ENCODE results near the gene DIP2C.
"Not testable (repeated sequence)": the region's sequence is repeated elsewhere in the genome, so short reads cannot be mapped to it uniquely, and the experiment has no call there.

The DIP2C gene

DNA sequence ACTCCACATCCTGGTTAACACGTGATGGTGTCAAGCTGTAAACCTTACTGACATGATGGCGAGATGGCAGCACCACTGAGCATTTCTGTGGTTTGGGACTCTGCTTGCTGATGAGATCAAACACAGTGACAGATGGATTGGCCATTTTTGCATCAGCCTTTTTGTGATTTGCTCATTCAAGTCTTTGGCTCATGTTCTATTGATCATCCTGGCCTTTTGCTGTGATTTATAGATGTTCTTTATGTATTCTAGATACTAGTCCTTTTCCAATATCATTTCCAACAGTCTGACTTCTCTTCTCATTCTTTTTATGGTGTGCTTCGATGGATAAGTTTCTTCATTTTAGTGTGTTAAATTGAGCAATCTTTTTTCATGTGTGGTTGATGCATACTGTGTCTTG is 24.7 kb upstream of the DIP2C start:
- Mint-ChIP-seq H3K36me3 (peaks cover 4% of the 10 kb centered on the region), H3K9me3 (ENCODE audit: low read depth) (peaks cover 10% of the 10 kb centered on the region), H3K4me1 (ENCODE audit: low read depth) (no peaks in the 10 kb centered on the region), H3K27ac (no peak overlapping the region), H3K27me3 (peaks cover 6% of the 10 kb centered on the region), H3K4me3 (no peak overlapping the region)

DNA sequence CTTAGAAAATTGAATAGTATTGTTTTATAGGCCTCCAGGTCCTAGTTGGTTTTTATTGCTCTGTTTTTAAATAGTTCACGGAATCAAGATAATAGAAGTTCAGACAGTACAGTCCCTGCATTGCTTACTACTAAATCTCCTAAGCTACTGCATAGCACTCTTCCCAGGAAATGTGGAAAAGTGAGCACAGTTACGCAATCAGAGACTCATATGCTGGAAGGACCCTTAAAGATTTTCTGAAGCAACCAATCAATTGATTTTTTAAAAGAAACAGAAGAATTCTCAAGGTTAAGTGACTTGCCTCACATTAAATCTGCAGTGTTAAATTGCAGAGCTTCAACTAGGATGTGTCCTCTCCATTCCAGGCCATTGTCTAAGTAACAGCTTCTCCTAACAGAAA is 23.1 kb upstream of the DIP2C start:
- Mint-ChIP-seq H3K4me3 (no peak overlapping the region), H3K27me3 (peaks cover 7% of the 10 kb centered on the region), H3K27ac (no peak overlapping the region), H3K4me1 (ENCODE audit: low read depth) (no peaks in the 10 kb centered on the region), H3K9me3 (ENCODE audit: low read depth) (peaks cover 10% of the 10 kb centered on the region), H3K36me3 (peaks cover 4% of the 10 kb centered on the region)

- Mint-ChIP-seq H3K9me3 (ENCODE audit: low read depth) (peaks cover 10% of the 10 kb centered on the region), H3K4me3 (no peak overlapping the region), H3K27ac (no peak overlapping the region), H3K4me1 (ENCODE audit: low read depth) (no peaks in the 10 kb centered on the region), H3K27me3 (peaks cover 9% of the 10 kb centered on the region), H3K36me3 (peaks cover 4% of the 10 kb centered on the region)
Measured at GRCh38 chr10:712089-712488, 22.6 kb upstream of the DIP2C start.

DNA sequence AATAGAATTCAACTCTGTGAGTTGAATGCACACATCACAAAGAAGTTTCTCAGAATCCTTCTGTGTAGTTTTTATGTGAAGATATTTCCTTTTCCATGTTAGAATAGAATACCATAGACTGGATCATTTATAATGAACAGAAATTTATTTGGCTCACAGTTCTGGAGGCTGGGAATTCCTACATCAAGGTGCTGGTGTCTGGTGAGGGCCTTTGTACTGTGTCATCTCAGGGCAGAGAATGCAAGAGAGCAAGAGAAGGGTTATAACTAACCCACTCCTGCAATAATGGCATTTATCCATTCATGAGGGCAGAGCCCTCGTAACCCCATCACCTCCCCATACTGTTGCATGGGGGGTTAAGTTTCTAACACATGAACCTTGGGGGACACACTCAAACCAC is 18.4 kb upstream of the DIP2C start:
- Mint-ChIP-seq H3K27ac (no peak overlapping the region), H3K9me3 (ENCODE audit: low read depth) (no peaks in the 10 kb centered on the region), H3K27me3 (peaks cover 12% of the 10 kb centered on the region), H3K4me1 (ENCODE audit: low read depth) (no peaks in the 10 kb centered on the region), H3K36me3 (no peaks in the 10 kb centered on the region), H3K4me3 (no peak overlapping the region)

GRCh38 chr10:707456-707855 is 18.0 kb upstream of the DIP2C start:
- Mint-ChIP-seq H3K27me3 (peaks cover 14% of the 10 kb centered on the region), H3K27ac (no peak overlapping the region), H3K4me3 (no peak overlapping the region), H3K36me3 (no peaks in the 10 kb centered on the region), H3K9me3 (ENCODE audit: low read depth) (no peaks in the 10 kb centered on the region), H3K4me1 (ENCODE audit: low read depth) (no peaks in the 10 kb centered on the region)

GRCh38 chr10:703118-703517 is 13.7 kb upstream of the DIP2C start:
- Mint-ChIP-seq H3K27me3 (peaks cover 19% of the 10 kb centered on the region), H3K27ac (no peak overlapping the region), H3K36me3 (no peaks in the 10 kb centered on the region), H3K4me1 (ENCODE audit: low read depth) (no peaks in the 10 kb centered on the region), H3K9me3 (ENCODE audit: low read depth) (no peaks in the 10 kb centered on the region), H3K4me3 (no peak overlapping the region)

- not testable (repeated sequence) for H3K27ac Mint-ChIP-seq; H3K36me3 Mint-ChIP-seq; H3K4me3 Mint-ChIP-seq; H3K4me1 Mint-ChIP-seq (ENCODE audit: low read depth); H3K9me3 Mint-ChIP-seq (ENCODE audit: low read depth)
- H3K27me3 Mint-ChIP-seq: peaks cover 24% of the 10 kb centered on the region
Measured at GRCh38 chr10:700183-700582, 10.7 kb upstream of the DIP2C start.

DNA sequence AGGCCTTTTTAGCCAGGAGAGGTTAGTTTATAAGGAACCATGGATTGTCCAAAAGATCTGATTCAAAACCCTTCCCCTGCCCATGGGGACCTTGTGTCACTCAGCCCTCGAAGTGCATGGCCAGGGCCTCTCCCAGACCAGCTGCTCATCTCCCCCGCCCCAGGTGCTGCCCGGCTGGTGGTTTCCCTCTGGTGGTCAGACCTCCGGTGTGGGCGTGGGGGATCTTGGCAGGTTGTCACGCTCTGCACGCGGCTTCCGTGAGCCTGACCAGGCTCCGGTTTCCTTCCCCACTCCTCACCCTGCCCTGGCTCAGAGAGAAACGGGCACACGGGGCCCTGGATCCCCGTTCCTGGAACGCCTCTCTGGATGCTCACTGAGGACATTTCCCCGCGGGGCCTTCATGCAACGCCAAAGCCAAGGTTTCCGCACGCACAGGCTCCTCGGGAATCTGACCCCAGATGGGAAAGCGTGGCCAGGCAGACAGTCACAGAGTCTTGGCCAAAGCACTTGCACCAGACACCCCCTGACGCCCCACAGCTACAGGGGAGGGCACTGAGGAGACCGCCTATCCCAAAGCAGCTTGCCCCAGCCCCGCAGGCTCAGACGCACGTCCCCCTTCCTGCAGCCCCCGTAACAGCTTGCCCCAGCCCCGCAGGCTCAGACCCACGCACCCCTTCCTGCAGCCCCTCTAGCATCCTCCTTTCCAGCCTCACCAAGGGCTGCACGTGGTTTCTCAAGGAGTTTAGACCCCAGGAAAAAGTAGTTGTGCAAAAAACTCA is 7.8 kb upstream of the DIP2C start:
- Mint-ChIP-seq H3K4me3 (no peak overlapping the region), H3K27me3 (peaks cover 24% of the 10 kb centered on the region), H3K4me1 (ENCODE audit: low read depth) (no peaks in the 10 kb centered on the region), H3K36me3 (no peaks in the 10 kb centered on the region), H3K9me3 (ENCODE audit: low read depth) (no peaks in the 10 kb centered on the region), H3K27ac (no peak overlapping the region)

- no peak overlapping the region for H3K27ac Mint-ChIP-seq
- no peaks in the 10 kb centered on the region for H3K36me3 Mint-ChIP-seq
- no peak overlapping the region for H3K4me3 Mint-ChIP-seq
- H3K4me1 Mint-ChIP-seq (ENCODE audit: low read depth): peaks cover 4% of the 10 kb centered on the region
- no peaks in the 10 kb centered on the region for H3K9me3 Mint-ChIP-seq (ENCODE audit: low read depth)
- peaks cover 31% of the 10 kb centered on the region for H3K27me3 Mint-ChIP-seq
Measured at GRCh38 chr10:695396-695795, 5.9 kb upstream of the DIP2C start.

GRCh38 chr10:693506-693905 is 4.0 kb upstream of the DIP2C start:
- H3K27me3 Mint-ChIP-seq: peaks cover 28% of the 10 kb centered on the region
- peaks cover 7% of the 10 kb centered on the region for H3K4me1 Mint-ChIP-seq (ENCODE audit: low read depth)
- H3K9me3 Mint-ChIP-seq (ENCODE audit: low read depth): no peaks in the 10 kb centered on the region
- H3K4me3 Mint-ChIP-seq: no peak overlapping the region
- H3K36me3 Mint-ChIP-seq: no peaks in the 10 kb centered on the region
- H3K27ac Mint-ChIP-seq: no peak overlapping the region

DNA sequence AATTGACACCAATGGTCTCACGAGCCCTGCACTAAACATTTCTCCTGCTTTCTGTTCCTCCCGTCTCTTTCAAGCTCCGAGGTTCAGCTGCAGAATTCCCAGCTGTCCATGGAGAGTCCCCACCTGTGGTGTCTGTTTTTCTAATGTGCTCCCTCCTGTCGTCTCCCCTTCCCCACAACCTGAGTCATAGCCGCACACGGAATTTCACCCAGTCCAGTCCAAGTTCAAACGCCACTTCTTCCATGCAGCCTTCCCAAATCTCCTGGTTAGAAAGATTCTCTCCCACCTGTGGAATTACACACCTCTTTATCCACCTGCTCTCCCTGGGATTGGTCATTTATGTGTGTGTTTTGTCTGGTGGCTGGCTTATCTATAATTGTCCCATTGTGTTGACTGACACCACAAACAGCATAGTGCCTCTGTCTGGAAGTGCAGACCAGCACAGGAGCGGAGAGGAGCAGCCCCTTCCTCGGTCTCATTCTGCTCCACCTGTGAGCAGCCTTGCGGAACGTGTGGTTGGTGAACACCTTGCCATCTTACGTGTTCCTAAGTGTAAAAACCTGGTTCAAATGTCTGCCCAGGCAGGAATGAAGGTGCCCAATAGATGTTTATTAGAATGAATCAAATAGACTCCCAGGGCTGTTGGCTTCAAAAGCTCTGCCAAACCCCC is 3.3 kb upstream of the DIP2C start:
- Mint-ChIP-seq H3K4me1 (ENCODE audit: low read depth) (peaks cover 7% of the 10 kb centered on the region), H3K27me3 (peaks cover 30% of the 10 kb centered on the region), H3K36me3 (no peaks in the 10 kb centered on the region), H3K27ac (no peak overlapping the region), H3K9me3 (ENCODE audit: low read depth) (no peaks in the 10 kb centered on the region), H3K4me3 (no peak overlapping the region)

DNA sequence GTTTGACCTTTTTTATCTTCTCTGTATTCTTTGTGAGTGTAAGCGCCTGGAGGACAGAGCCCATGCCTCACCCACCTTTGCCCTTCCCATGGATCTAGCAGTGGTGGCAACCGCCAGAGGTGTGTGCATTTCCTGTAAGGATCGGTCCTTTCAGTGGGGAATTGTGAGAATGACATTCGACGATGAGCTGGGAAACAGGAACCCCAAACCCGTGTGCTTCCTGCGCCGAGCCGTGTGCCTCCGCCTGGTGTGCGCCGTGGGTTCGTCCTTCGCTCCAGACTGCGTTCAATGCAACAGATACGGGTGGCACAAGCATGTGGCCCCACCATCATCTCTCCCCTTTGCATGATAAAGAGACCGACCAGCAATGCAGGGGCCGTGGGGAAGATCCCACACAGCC is 1.7 kb upstream of the DIP2C start:
- Mint-ChIP-seq H3K4me1 (ENCODE audit: low read depth) (peaks cover 7% of the 10 kb centered on the region), H3K27me3 (peaks cover 34% of the 10 kb centered on the region), H3K36me3 (no peaks in the 10 kb centered on the region), H3K9me3 (ENCODE audit: low read depth) (no peaks in the 10 kb centered on the region), H3K27ac (no peak overlapping the region), H3K4me3 (peak overlapping the region; percentile 51)

DNA sequence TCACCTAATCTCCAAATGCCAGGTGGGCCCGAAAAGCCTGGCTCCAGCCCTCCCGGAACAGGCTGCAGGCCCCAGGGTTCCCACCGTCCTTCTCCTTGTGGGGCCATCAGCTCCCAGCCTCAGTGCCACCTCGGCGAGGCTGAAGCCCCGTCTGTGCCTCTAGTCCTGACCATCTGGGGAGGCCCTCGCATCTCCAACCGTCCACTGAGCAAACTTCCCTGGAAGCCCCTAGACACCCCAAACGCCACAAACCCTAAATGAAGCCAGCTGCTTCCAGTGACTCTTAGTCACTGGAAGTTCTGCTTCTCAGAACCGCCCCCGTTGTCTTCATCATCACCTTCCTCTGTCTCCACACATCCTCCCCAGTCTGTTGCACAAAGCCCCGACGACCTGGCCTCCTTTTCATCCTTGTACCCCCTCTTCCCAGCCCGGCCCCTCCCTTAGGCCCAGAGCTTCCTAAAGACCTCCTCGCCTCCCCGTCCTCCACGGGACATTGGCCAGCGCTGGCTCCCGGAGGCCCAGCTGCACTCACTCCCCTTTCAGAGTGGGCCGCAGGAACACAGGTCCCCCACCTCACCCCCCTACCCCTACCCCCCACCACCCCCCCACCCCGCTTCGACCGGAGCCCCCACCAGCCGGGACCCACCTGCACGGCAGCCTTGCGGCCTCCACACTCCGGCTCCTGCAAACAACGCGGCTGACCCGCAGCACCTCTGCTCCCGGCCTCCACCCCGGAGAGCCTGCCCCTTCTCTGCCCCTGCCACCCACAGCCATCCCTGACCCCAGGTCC is 1.1 kb upstream of the DIP2C start:
- Mint-ChIP-seq H3K27me3 (peaks cover 31% of the 10 kb centered on the region), H3K4me3 (peak overlapping the region; percentile 72), H3K36me3 (no peaks in the 10 kb centered on the region), H3K27ac (no peak overlapping the region), H3K9me3 (ENCODE audit: low read depth) (no peaks in the 10 kb centered on the region), H3K4me1 (ENCODE audit: low read depth) (peaks cover 7% of the 10 kb centered on the region)

- H3K9me3 Mint-ChIP-seq (ENCODE audit: low read depth): no peaks in the 10 kb centered on the region
- H3K27me3 Mint-ChIP-seq: peaks cover 31% of the 10 kb centered on the region
- H3K36me3 Mint-ChIP-seq: no peaks in the 10 kb centered on the region
- H3K4me3 Mint-ChIP-seq: no peak overlapping the region
- H3K4me1 Mint-ChIP-seq (ENCODE audit: low read depth): peaks cover 7% of the 10 kb centered on the region
- H3K27ac Mint-ChIP-seq: no peak overlapping the region
Measured at GRCh38 chr10:689121-689451, 382 bp downstream of the DIP2C start.

GRCh38 chr10:688312-689120 is 952 bp downstream of the DIP2C start:
- H3K4me1 Mint-ChIP-seq (ENCODE audit: low read depth): peaks cover 7% of the 10 kb centered on the region
- H3K36me3 Mint-ChIP-seq: no peaks in the 10 kb centered on the region
- H3K4me3 Mint-ChIP-seq: peak overlapping the region; percentile 52
- H3K9me3 Mint-ChIP-seq (ENCODE audit: low read depth): no peaks in the 10 kb centered on the region
- peaks cover 31% of the 10 kb centered on the region for H3K27me3 Mint-ChIP-seq
- no peak overlapping the region for H3K27ac Mint-ChIP-seq
